K562 (cell line): ENCODE results near the gene LRRC57. TPM values are rescaled to one million over a fixed set of nuclear protein-coding genes. Genes with fewer than 3 reads are reported as not detected.
A peak's percentile ranks its signal among the peaks of the same experiment; 100 is the strongest.

ENCODE experiments used
- CC2D1A ChIP-seq: fragments of 450-650 bp; IDR thresholded peaks from 2 replicates; pipeline ENCODE4 v1.6.1; 2017; ENCODE audit warnings: mild to moderate bottlenecking
- CTBP1 ChIP-seq: fragments of 450-650 bp; IDR thresholded peaks from 2 replicates; pipeline ENCODE4 v1.6.1; 2016; ENCODE audit warnings: borderline replicate concordance
- DPF2 ChIP-seq: fragments of 450-650 bp; IDR thresholded peaks from 2 replicates; pipeline ENCODE4 v1.6.1; 2016
- FOXA1 ChIP-seq: fragments of 450-650 bp; IDR thresholded peaks from 2 replicates; pipeline ENCODE4 v1.6.1; 2016; ENCODE audit warnings: mild to moderate bottlenecking, borderline replicate concordance
- FOXM1 ChIP-seq, 2 experiments: fragments of 450-650 bp in 1 of 2; sonication (generic) in 1 of 2; formaldehyde crosslinking in 1 of 2; IDR thresholded peaks; 2 replicates each; pipeline versions ENCODE4 v1.6.1 to v1.9.0; 2017 to 2022; ENCODE audit warnings: low read depth in 2 of 2, mild to moderate bottlenecking in 2 of 2, missing genetic modification reagents in 1 of 2, moderate library complexity in 1 of 2
- IFI16 ChIP-seq: fragments of 250-450 bp; sonication (Bioruptor Pico); IDR thresholded peaks from 2 replicates; pipeline ENCODE4 v2.1.2; 2022; ENCODE audit warnings: mild to moderate bottlenecking, inconsistent platforms
- MCM2 ChIP-seq: fragments of 450-650 bp; IDR thresholded peaks from 2 replicates; pipeline ENCODE4 v1.6.1; 2017; ENCODE audit warnings: low read depth, mild to moderate bottlenecking
- MCM3 ChIP-seq: fragments of 450-650 bp; IDR thresholded peaks from 2 replicates; pipeline ENCODE4 v1.6.1; 2016
- POLR2B ChIP-seq: fragments of 450-650 bp; IDR thresholded peaks from 2 replicates; pipeline ENCODE4 v1.6.1; 2018; ENCODE audit warnings: low read depth; ENCODE audit not compliant: partially characterized antibody
- SOX6 ChIP-seq: fragments of 450-650 bp; IDR thresholded peaks from 2 replicates; pipeline ENCODE4 v1.6.1; 2014; ENCODE audit warnings: mild to moderate bottlenecking
- TARDBP ChIP-seq: fragments of 450-650 bp; IDR thresholded peaks from 2 replicates; pipeline ENCODE4 v1.6.1; 2016
- U2AF2 ChIP-seq: fragments of 200-400 bp; formaldehyde crosslinking; optimal IDR thresholded peaks from 2 replicates; pipeline ENCODE3; 2017; ENCODE audit warnings: low read depth, mild to moderate bottlenecking, low read length
- ZNF174 ChIP-seq: fragments of 250-450 bp; sonication (Bioruptor Pico); IDR thresholded peaks from 2 replicates; pipeline ENCODE4 v1.4.0; 2020; ENCODE audit warnings: mild to moderate bottlenecking
- ZNF551 ChIP-seq: fragments of 250-450 bp; sonication (Bioruptor Pico); IDR thresholded peaks from 2 replicates; pipeline ENCODE4 v1.5.0; 2021; ENCODE audit warnings: mild to moderate bottlenecking, moderate library complexity
- polyA plus RNA-seq, 8 experiments: library from polyadenylated mRNA; depleted of rRNA in 4 of 8; stranded (reverse) in 5 of 8; unstranded in 3 of 8; fragments of >200 nt; fragmentation: Nextera tagmentation in 2 of 8; fragmentation: Illumina TruSeq in 1 of 8; extraction: Ambion mirVana in 2 of 8; extraction: Trizol in 1 of 8; gene quantifications; 2 replicates each; pipeline versions ENCODE4 v1.2.1 to v1.2.3, GENCODE V29; 2011 to 2014; ENCODE audit warnings: inconsistent platforms in 1 of 8, missing spikeins in 1 of 8
- total RNA-seq, 7 experiments: library from RNA; depleted of rRNA in 6 of 7; stranded (reverse); fragments of >200 nt in 6 of 7; fragmentation: Illumina TruSeq in 2 of 7; extraction: Trizol in 2 of 7; gene quantifications; 2 replicates each; pipeline versions ENCODE4 v1.2.1 to v1.2.3, GENCODE V29; 2011 to 2021; ENCODE audit warnings: low replicate concordance in 1 of 7
- TF ChIP-seq, protein P1 (sequence below), 2 experiments: fragments of 450-650 bp; IDR thresholded peaks; 2 replicates each; pipeline ENCODE4 v1.6.1; 2018; ENCODE audit warnings: mild to moderate bottlenecking in 2 of 2, low read depth in 1 of 2; ENCODE audit not compliant: partially characterized antibody in 2 of 2
- TF ChIP-seq, protein P2 (sequence below): sonication (generic); IDR thresholded peaks from 2 replicates; pipeline ENCODE4 v1.6.1; 2016
- TF ChIP-seq, protein P3 (sequence below), 2 experiments: fragments of 450-650 bp; IDR thresholded peaks; 2 replicates each; pipeline ENCODE4 v1.6.1; 2016
- TF ChIP-seq, protein P4 (sequence below): sonication (generic); formaldehyde crosslinking; IDR thresholded peaks from 2 replicates; pipeline ENCODE4 v1.8.0; 2022; ENCODE audit warnings: missing genetic modification reagents, mild to moderate bottlenecking, borderline replicate concordance
- TF ChIP-seq, protein P5 (sequence below): fragments of 450-650 bp; formaldehyde crosslinking; conservative IDR thresholded peaks from 2 replicates; pipeline ENCODE4 v1.4.0; 2022; ENCODE audit warnings: mild to moderate bottlenecking, missing genetic modification characterization

Gene LRRC57
- total and polyA plus RNA-seq, 9 of the 15 experiments (the other 6 are each of a cell fraction or from before 2014, with no cell fraction given): 3.9 to 20.4 (median 14.8) TPM

DNA sequence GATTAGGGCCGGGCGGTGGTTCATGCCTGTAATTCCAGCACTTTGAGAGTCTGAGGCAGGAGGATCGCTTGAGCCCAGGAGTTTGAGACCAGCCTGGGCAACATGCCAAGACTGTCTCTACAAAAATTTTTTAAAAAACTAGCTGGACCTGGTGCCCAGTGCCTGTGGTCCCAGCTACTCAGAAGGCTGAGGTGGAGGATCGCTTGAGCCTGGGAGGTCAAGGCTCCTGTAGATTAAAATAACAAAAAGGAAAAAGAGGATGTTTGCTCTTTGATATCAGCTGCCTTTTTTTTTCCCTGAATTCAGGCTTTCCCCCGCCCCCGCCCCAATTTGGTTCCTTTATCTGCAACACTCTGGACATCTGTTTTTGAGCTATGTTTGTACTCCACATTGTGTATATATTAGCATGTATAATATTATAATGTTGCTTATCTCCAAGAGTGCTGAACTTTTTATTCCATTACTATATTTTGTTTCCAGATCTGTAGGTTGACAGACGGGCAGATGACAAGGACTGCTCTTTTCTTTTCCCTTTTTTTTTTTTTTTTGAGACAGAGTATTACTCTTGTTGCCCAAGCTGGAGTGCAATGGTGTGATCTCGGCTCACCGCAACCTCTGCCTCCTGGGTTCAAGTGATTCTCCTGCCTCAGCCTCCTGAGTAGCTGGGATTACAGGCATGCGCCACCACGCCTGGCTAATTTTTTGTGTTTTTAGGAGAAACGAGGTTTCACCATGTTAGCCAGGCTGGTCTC, 48.6 kb downstream of the LRRC57 start (continued):
- TF ChIP-seq, protein P1, sequence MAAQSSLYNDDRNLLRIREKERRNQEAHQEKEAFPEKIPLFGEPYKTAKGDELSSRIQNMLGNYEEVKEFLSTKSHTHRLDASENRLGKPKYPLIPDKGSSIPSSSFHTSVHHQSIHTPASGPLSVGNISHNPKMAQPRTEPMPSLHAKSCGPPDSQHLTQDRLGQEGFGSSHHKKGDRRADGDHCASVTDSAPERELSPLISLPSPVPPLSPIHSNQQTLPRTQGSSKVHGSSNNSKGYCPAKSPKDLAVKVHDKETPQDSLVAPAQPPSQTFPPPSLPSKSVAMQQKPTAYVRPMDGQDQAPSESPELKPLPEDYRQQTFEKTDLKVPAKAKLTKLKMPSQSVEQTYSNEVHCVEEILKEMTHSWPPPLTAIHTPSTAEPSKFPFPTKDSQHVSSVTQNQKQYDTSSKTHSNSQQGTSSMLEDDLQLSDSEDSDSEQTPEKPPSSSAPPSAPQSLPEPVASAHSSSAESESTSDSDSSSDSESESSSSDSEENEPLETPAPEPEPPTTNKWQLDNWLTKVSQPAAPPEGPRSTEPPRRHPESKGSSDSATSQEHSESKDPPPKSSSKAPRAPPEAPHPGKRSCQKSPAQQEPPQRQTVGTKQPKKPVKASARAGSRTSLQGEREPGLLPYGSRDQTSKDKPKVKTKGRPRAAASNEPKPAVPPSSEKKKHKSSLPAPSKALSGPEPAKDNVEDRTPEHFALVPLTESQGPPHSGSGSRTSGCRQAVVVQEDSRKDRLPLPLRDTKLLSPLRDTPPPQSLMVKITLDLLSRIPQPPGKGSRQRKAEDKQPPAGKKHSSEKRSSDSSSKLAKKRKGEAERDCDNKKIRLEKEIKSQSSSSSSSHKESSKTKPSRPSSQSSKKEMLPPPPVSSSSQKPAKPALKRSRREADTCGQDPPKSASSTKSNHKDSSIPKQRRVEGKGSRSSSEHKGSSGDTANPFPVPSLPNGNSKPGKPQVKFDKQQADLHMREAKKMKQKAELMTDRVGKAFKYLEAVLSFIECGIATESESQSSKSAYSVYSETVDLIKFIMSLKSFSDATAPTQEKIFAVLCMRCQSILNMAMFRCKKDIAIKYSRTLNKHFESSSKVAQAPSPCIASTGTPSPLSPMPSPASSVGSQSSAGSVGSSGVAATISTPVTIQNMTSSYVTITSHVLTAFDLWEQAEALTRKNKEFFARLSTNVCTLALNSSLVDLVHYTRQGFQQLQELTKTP (IDR thresholded peaks at IDR 0.05; ENCODE audit: low read depth in 1 of 2, partially characterized antibody in 2 of 2): peak in 1 of 2 experiments; percentile 37
- TF ChIP-seq POLR2B (no peak), SOX6 (peak; percentile 77), CTBP1 (0 out of 2 replicates have a peak, but pooled peaks have one; percentile 7), U2AF2 (no peak), DPF2 (peak; percentile 92), TARDBP (no peak), IFI16 (no peak), ZNF551 (CRISPR knock-in tag) (no peak), CC2D1A (peak; percentile 53), FOXA1 (no peak), MCM2 (no peak), FOXM1 (IDR thresholded peaks at IDR 0.05; ENCODE audit: low read depth) (peak; percentile 59), FOXM1 (CRISPR knock-in tag; IDR thresholded peaks at IDR 0.05; ENCODE audit: low read depth) (no peak), ZNF174 (CRISPR knock-in tag) (no peak), MCM3 (no peak)
- TF ChIP-seq, protein P2, sequence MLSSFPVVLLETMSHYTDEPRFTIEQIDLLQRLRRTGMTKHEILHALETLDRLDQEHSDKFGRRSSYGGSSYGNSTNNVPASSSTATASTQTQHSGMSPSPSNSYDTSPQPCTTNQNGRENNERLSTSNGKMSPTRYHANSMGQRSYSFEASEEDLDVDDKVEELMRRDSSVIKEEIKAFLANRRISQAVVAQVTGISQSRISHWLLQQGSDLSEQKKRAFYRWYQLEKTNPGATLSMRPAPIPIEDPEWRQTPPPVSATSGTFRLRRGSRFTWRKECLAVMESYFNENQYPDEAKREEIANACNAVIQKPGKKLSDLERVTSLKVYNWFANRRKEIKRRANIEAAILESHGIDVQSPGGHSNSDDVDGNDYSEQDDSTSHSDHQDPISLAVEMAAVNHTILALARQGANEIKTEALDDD: no peak
- TF ChIP-seq, protein P3, sequence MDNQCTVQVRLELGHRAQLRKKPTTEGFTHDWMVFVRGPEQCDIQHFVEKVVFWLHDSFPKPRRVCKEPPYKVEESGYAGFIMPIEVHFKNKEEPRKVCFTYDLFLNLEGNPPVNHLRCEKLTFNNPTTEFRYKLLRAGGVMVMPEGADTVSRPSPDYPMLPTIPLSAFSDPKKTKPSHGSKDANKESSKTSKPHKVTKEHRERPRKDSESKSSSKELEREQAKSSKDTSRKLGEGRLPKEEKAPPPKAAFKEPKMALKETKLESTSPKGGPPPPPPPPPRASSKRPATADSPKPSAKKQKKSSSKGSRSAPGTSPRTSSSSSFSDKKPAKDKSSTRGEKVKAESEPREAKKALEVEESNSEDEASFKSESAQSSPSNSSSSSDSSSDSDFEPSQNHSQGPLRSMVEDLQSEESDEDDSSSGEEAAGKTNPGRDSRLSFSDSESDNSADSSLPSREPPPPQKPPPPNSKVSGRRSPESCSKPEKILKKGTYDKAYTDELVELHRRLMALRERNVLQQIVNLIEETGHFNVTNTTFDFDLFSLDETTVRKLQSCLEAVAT (IDR thresholded peaks at IDR 0.05): peak in 1 of 2 experiments; percentile 62; a peak in 1 of 4 replicates
- TF ChIP-seq, protein P4, sequence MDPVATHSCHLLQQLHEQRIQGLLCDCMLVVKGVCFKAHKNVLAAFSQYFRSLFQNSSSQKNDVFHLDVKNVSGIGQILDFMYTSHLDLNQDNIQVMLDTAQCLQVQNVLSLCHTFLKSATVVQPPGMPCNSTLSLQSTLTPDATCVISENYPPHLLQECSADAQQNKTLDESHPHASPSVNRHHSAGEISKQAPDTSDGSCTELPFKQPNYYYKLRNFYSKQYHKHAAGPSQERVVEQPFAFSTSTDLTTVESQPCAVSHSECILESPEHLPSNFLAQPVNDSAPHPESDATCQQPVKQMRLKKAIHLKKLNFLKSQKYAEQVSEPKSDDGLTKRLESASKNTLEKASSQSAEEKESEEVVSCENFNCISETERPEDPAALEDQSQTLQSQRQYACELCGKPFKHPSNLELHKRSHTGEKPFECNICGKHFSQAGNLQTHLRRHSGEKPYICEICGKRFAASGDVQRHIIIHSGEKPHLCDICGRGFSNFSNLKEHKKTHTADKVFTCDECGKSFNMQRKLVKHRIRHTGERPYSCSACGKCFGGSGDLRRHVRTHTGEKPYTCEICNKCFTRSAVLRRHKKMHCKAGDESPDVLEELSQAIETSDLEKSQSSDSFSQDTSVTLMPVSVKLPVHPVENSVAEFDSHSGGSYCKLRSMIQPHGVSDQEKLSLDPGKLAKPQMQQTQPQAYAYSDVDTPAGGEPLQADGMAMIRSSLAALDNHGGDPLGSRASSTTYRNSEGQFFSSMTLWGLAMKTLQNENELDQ: no peak
- TF ChIP-seq, protein P5, sequence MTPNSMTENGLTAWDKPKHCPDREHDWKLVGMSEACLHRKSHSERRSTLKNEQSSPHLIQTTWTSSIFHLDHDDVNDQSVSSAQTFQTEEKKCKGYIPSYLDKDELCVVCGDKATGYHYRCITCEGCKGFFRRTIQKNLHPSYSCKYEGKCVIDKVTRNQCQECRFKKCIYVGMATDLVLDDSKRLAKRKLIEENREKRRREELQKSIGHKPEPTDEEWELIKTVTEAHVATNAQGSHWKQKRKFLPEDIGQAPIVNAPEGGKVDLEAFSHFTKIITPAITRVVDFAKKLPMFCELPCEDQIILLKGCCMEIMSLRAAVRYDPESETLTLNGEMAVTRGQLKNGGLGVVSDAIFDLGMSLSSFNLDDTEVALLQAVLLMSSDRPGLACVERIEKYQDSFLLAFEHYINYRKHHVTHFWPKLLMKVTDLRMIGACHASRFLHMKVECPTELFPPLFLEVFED (CRISPR knock-in tag): no peak
